ENCODE measurements around the gene KIF9. TPM values are rescaled to one million over a fixed set of nuclear protein-coding genes. Genes with fewer than 3 reads are reported as not detected.
"Not testable (repeated sequence)": the region's sequence is repeated elsewhere in the genome, so short reads cannot be mapped to it uniquely, and the experiment has no call there.

The KIF9 gene
- total RNA-seq, 6 donors from 2014 or later = 4.7 to 27.0 (median 11.3) TPM

DNA sequence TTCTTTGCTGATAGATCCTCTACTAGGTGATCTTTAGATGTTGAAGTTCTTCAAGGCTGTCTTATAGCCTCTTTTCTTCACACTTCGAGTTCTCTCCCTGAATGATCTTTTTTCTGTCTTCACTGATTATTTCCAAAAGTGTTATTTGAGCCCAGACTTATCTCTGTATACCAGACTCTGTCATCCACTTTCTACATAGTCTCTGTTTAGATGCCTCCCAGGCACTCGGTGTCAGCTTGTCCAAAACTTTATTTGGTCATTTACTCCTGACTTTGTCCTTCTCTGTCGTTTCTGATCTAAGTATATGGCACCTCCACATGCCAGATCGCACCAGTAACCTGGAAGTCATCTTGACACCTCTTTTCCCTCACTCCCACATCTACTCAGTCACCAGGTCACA is 27.8 kb upstream of the KIF9 start:
- Histone ChIP-seq H3K36me3 (peaks cover 0 to 8% (median 3%) of the 10 kb centered on the region in 4 donors), H3K4me3 (no peak overlapping the region), H3K27me3 (no peaks in the 10 kb centered on the region), H3K27ac (no peak overlapping the region), H3K9me3 (no peaks in the 10 kb centered on the region), H3K4me1 (peaks cover 0 to 17% (median 15%) of the 10 kb centered on the region in 4 donors)
- WGBS, 2 donors = 94 to 95% methylated on average over 4 of the region's 4 CpGs
- DNase-seq (no peak), ATAC-seq (ENCODE audit: low FRiP score in 2 of 2) (no peak)
- no peak for TF ChIP-seq POLR2A (IDR thresholded peaks at IDR 0.05)
- TF ChIP-seq, protein P1, sequence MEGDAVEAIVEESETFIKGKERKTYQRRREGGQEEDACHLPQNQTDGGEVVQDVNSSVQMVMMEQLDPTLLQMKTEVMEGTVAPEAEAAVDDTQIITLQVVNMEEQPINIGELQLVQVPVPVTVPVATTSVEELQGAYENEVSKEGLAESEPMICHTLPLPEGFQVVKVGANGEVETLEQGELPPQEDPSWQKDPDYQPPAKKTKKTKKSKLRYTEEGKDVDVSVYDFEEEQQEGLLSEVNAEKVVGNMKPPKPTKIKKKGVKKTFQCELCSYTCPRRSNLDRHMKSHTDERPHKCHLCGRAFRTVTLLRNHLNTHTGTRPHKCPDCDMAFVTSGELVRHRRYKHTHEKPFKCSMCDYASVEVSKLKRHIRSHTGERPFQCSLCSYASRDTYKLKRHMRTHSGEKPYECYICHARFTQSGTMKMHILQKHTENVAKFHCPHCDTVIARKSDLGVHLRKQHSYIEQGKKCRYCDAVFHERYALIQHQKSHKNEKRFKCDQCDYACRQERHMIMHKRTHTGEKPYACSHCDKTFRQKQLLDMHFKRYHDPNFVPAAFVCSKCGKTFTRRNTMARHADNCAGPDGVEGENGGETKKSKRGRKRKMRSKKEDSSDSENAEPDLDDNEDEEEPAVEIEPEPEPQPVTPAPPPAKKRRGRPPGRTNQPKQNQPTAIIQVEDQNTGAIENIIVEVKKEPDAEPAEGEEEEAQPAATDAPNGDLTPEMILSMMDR (IDR thresholded peaks at IDR 0.05) = no peak
- no peak for TF ChIP-seq EP300 (IDR thresholded peaks at IDR 0.05)
- no peak for TF ChIP-seq POLR2AphosphoS5 (IDR thresholded peaks at IDR 0.05)

DNA sequence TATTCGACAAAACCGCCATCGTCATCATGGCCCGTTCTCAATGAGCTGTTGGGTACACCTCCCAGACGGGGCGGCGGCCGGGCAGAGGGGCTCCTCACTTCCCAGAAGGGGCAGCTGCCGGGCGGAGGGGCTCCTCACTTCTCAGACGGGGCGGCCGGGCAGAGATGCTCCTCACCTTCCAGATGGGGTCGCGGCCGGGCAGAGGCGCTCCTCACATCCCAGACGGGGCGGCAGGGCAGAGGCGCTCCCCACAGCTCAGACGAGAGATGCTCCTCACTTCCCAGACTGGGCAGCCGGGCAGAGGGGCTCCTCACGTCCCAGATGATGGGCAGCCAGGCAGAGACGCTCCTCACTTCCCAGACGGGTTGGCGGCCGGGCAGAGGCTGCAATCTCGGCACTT is 26.6 kb upstream of the KIF9 start:
- DNase-seq = peak in 1 of 2 donors; percentile 62
- H3K4me3 ChIP-seq; H3K36me3 ChIP-seq; H3K4me1 ChIP-seq; H3K9me3 ChIP-seq; ATAC-seq (ENCODE audit: low FRiP score in 2 of 2); H3K27ac ChIP-seq; H3K27me3 ChIP-seq: not testable (repeated sequence)
- 96 to 97% methylated on average over 12 to 23 of the region's 28 CpGs for WGBS, 2 donors

DNA sequence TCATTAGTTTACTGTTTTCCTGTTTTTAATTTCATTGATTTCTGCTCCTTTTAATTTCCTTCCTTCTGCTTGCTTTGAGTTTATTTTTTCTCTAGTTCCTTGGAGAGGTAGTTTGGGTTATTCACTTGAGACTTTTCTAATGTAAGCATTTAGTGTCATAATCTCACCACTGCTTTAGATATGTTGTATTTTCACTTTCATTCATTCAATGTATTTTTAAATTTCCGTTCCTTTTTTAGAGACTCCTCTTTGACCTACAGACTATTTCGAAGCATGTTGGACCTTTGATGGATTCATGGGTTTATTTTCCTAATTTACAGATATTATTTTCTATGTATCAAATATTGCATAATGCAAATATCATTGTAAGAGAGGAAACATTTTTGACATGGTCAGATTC is 23.4 kb upstream of the KIF9 start:
- H3K4me1 ChIP-seq = no peaks in the 10 kb centered on the region
- WGBS, 2 donors = 79 to 82% methylated on average over 2 of the region's 2 CpGs
- no peak for TF ChIP-seq EP300 (IDR thresholded peaks at IDR 0.05)
- H3K36me3 ChIP-seq = peaks cover 0 to 24% (median 11%) of the 10 kb centered on the region in 4 donors
- no peak for DNase-seq
- no peaks in the 10 kb centered on the region for H3K9me3 ChIP-seq
- H3K27ac ChIP-seq = no peak overlapping the region
- ATAC-seq (ENCODE audit: low FRiP score in 2 of 2) = no peak
- no peaks in the 10 kb centered on the region for H3K27me3 ChIP-seq
- no peak overlapping the region for H3K4me3 ChIP-seq

DNA sequence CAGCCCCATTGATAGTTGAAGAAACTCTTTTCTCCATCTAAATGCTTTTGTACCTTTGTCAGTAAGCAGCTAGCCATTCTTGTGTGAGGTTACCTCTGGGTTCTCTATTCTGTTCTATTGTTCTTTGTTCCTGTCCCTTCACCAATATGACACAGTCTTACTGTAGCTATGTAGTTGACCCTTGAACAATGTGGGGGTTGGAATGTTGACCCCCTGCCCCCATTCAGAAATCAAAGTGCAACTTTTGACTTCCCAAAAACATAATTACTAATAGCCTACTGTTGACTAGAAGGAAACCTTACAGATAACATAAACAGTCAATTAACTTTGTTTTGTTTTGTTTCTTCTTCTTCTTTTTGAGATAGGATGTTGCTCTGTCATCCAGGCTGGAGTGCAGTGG is 18.9 kb upstream of the KIF9 start:
- Histone ChIP-seq H3K4me3 (no peak overlapping the region), H3K27me3 (no peaks in the 10 kb centered on the region), H3K9me3 (no peaks in the 10 kb centered on the region), H3K4me1 (peaks cover 4 to 14% (median 8%) of the 10 kb centered on the region in 4 donors), H3K36me3 (peaks cover 0 to 16% (median 8%) of the 10 kb centered on the region in 4 donors), H3K27ac (no peak overlapping the region)
- DNase-seq = no peak
- no peak for ATAC-seq (ENCODE audit: low FRiP score in 2 of 2)
- TF ChIP-seq, protein P1 (IDR thresholded peaks at IDR 0.05) = no peak
- TF ChIP-seq EP300 (IDR thresholded peaks at IDR 0.05) (no peak), POLR2A (IDR thresholded peaks at IDR 0.05) (no peak), POLR2AphosphoS5 (IDR thresholded peaks at IDR 0.05) (no peak)

DNA sequence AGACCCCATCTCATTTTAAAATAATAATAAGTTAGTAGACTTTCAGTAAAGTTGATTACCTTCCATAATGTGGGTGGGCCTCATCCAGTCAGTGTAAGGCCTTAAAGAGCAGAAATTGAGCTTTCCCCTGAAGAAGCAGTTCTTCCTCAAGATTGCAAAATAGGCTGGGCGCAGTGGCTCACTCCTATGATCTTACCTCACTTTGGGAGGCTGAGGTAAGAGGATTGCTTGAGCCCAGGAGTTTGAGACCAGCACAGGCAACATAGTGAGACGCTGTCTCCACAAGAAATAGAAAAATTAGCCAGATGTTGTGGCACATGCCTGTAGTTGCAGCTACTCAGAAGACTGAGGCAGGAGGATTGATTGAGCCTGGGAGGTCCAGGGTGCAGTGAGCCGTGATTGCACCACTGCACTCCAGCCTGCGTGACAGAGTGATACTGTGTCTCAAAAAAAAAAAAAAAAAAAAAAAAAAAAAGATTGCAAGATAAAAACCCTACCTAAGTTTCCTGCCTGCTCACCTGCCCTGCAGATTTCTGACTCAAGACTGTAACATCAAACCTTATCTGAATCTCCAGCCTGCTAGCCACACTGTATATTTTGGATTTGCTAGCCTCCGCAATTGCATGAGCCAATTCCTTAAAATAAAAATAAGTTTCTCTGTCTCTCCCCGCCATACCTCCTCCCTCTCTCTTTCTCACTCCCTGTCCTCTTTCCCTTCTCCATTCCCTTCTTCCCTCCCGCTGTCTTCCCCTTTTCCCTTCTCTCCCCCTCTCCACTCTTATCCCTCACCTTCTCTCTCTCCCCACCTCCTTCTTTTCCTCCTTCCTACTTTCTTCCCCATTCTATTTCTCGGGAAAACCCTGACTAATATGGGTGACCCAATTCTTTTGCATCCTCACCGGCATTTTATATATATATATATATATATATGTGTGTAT is 17.1 kb upstream of the KIF9 start:
- TF ChIP-seq, protein P1 (IDR thresholded peaks at IDR 0.05) = no peak
- TF ChIP-seq EP300 (IDR thresholded peaks at IDR 0.05) = no peak
- TF ChIP-seq POLR2A (IDR thresholded peaks at IDR 0.05) = no peak
- no peak for TF ChIP-seq POLR2AphosphoS5 (IDR thresholded peaks at IDR 0.05)
- DNase-seq (no peak), ATAC-seq (ENCODE audit: low FRiP score in 2 of 2) (no peak)
- Histone ChIP-seq H3K9me3 (no peaks in the 10 kb centered on the region), H3K36me3 (peaks cover 0 to 16% (median 8%) of the 10 kb centered on the region in 4 donors), H3K27me3 (no peaks in the 10 kb centered on the region), H3K4me1 (peaks cover 5 to 22% (median 11%) of the 10 kb centered on the region in 4 donors), H3K27ac (no peak overlapping the region), H3K4me3 (no peak overlapping the region)
- 87 to 90% methylated on average over 9 of the region's 9 CpGs for WGBS, 2 donors

GRCh38 chr3:47298439-47298838 is 15.8 kb upstream of the KIF9 start:
- DNase-seq = no peak
- no peaks in the 10 kb centered on the region for H3K9me3 ChIP-seq
- no peak for TF ChIP-seq POLR2AphosphoS5 (IDR thresholded peaks at IDR 0.05)
- TF ChIP-seq, protein P1 (IDR thresholded peaks at IDR 0.05) = no peak
- no peak for TF ChIP-seq POLR2A (IDR thresholded peaks at IDR 0.05)
- TF ChIP-seq EP300 (IDR thresholded peaks at IDR 0.05) = no peak
- H3K36me3 ChIP-seq = peaks cover 0 to 15% (median 6%) of the 10 kb centered on the region in 4 donors
- 91 to 94% methylated on average over 3 of the region's 3 CpGs for WGBS, 2 donors
- H3K27me3 ChIP-seq = no peaks in the 10 kb centered on the region
- no peak for ATAC-seq (ENCODE audit: low FRiP score in 2 of 2)
- H3K27ac ChIP-seq = no peak overlapping the region
- peaks cover 5 to 22% (median 13%) of the 10 kb centered on the region in 4 donors for H3K4me1 ChIP-seq
- H3K4me3 ChIP-seq = no peak overlapping the region
